Adrenal gland (tissue), 5 donors: ENCODE data around the gene ST3GAL6.

Experiments used
- CTCF ChIP-seq, 6 experiments: fragments of 450-650 bp in 4 of 6; fragments of 200-600 bp in 2 of 6; sonication (generic) in 1 of 6; IDR thresholded peaks; 1 replicate in 5 of 6; 2 replicates in 1 of 6; pipeline versions ENCODE4 v1.5.1 to v1.8.0; 2016 to 2021; ENCODE audit warnings: antibody characterized with exemption in 6 of 6, mild to moderate bottlenecking in 2 of 6, moderate library complexity in 1 of 6
- POLR2A ChIP-seq, 2 donors: fragments of 450-650 bp; IDR thresholded peaks; one replicate each; pipeline ENCODE4 v1.6.1; 2017; ENCODE audit warnings: antibody characterized with exemption in 2 of 2, mild to moderate bottlenecking in 2 of 2, moderate library complexity in 1 of 2
- donor health status: DM: no; HTN: no; CAD: no.

GRCh38 chr3:98735761-98736269 lies 27.3 kb upstream of the ST3GAL6 start:
- TF ChIP-seq POLR2A (IDR thresholded peaks at IDR 0.05) (no peak), CTCF (IDR thresholded peaks at IDR 0.05) (no peak)
